Inflammatory macrophage (primary cell): Measurements from ENCODE around the gene DYSF.

Source experiments
- DNase-seq, 2 donors: peaks; one replicate each; pipeline ENCODE4 v3.0.0-alpha.2; 2020 to 2022

The DYSF gene

GRCh38 chr2:71578767-71579342, 125.5 kb downstream of the DYSF start:
- DNase-seq: no peak

DNA sequence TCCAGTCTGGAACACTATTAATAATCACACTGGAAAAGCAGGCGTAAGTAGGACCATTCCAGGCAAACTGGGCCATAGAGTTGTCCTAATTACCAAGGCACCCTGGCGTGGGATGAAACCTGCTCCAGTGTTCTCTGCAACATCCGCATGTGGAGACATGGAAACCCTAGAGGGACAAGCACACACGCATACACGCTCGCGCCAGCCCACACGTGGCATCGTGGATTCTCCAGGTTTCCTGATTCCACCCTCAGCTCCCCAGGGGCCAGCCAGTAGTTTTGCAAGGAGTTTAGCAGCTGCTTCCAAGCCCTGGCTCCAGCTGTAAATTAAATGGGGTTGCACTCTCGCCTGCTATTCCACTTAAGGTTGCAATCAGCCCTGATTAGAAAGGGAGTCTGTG, 127.7 kb downstream of the DYSF start:
- DNase-seq: no peak

DNA sequence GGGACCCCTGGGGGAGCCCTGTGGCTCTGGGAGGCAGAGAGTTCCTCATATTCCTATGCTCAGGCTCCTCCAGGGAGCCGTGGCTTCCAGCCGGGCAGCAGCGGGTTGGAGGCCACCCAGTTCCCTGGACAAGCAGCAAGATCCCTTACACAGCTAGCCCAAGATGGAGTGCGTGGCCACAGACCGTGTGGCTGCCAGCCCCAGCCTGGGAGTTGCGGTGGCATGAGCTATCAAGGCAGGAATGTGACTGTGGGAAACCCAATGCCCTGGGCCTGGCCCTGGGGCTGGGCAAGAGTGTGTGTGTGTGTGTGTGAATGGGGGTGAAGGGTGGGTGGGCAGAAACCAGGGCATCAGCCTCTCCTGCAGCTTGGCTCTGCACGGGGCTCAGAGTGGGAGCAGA, 130.5 kb downstream of the DYSF start:
- DNase-seq: no peak

- DNase-seq: no peak
Observed at GRCh38 chr2:71586471-71586870, 133.1 kb downstream of the DYSF start.

DNA sequence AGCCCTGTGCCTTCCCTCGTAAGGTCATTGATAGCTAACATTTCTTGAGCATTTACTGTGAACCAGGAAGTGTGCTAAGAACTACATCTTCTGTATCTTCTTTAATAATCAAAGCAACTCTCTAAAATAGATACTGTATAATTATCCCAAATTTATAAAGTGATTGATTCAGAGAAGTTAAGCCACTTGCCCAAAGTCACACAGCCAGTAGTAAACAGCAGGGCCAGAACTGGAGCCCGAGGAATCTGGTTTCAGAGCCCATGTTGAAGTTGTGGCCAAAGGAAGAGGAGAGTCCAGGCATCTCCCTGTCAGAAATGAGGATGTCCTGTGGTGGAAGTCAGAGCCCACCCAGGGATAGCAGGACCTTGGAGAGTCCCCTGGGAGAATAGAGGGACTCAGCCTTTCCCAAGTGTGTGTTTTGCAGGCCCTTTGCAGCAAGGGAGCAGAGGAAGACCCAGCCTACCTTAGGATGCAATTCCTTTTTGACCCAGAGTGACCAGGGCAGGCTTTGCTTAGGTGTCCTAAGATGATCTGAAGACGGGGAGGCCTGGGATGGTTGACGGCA, 134.2 kb downstream of the DYSF start:
- DNase-seq: no peak

GRCh38 chr2:71588497-71589170, 135.3 kb downstream of the DYSF start:
- peak; percentile 3 to 53 for DNase-seq

DNA sequence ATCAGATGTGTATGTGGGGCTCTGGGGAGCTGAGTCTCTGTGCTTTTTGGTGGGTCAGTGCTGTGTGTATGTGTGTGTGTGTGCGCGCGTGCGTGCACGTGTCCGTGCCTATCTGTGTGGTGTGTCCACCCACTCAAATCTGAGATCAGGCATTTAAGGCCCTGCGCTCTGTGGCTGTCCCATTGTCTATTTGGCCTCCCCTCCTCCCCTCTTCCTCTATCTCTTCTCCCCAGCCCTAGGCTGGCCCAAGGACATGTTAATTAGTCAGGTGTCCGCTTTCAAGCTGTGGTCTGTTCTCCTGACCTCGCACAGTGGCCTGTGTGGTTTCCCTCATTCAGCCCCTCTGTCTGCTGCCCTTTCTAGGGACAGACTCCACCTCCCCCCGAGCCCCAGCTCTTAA, 136.4 kb downstream of the DYSF start:
- DNase-seq: no peak

DNA sequence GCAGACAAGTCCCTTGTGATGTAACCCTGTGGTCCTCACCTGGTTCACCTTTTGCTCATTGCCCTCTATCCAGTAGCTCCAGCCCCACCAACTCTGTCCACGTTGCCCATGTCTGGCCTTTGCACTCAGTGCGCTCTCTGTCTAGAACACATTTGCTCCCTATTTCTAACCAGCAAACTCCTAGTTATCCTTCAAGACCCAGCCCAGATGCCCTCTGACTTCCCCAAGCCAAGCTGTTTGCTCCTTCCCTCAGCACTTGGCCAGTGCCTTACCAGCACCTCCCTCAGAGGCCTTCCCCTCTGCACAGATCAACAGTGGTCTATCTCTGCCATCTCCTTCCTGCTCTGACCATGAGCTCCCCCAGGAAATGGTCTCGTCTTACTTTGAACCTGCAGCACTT, 137.7 kb downstream of the DYSF start:
- no peak for DNase-seq

GRCh38 chr2:71592181-71592711, 138.9 kb downstream of the DYSF start:
- DNase-seq: no peak

DNA sequence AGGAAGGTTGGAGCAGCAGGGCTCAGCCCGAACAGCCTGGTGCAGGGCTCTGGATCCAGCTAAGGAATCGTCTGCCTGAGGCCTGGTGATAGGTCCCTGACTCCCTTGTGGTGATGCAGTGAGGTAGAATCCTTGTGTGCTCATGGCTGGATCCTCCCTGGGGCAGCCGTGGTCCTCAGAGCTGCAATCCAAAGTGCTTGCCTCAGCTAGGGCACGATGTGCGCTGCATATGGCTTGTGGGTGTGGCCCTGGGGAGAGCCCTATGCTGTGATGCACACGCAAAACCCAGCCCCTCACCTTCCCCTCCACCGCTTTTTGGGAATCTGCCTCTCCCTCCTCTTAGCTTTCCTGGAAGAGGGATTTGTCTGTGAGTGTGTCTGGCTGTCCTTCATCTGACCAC, 142.2 kb downstream of the DYSF start:
- no peak for DNase-seq

- DNase-seq: no peak
Observed at GRCh38 chr2:71596011-71596410, 142.7 kb downstream of the DYSF start.

DNA sequence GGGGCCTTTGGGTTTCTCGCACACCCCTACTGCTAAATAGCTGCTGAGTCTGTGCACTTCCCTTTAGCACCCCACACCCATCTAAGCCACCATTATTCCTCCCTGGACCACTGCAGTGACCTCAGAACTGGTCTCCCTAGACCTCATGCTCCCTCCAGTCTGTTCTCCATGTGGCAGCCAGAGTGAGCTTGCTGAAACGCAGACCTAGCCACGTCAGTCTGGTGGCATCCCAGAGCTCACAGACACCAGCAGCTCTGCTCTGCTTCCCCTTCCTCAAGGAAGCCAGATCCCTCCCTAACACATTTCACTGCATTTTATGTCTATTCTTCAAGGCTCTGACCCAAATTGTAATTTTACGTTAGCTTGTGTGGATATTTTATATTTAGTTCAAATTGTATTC, 144.4 kb downstream of the DYSF start:
- no peak for DNase-seq

DNA sequence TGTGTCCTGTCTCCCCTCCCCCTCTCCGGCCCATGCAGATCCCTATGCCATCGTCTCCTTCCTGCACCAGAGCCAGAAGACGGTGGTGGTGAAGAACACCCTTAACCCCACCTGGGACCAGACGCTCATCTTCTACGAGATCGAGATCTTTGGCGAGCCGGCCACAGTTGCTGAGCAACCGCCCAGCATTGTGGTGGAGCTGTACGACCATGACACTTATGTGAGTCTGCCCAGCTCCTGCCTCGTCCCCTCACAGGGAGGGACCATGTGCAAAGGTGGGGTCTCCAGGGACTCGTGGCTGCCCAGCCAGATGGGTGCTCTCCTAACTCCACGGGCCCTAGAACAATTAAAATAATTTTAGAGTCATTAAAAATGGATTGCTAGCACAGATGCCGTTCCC, 145.2 kb downstream of the DYSF start:
- no peak for DNase-seq

- DNase-seq: no peak
Observed at GRCh38 chr2:71599038-71599437, 145.7 kb downstream of the DYSF start.

GRCh38 chr2:71599646-71600236, 146.4 kb downstream of the DYSF start:
- DNase-seq: no peak

GRCh38 chr2:71600555-71600954, 147.2 kb downstream of the DYSF start:
- no peak for DNase-seq

DNA sequence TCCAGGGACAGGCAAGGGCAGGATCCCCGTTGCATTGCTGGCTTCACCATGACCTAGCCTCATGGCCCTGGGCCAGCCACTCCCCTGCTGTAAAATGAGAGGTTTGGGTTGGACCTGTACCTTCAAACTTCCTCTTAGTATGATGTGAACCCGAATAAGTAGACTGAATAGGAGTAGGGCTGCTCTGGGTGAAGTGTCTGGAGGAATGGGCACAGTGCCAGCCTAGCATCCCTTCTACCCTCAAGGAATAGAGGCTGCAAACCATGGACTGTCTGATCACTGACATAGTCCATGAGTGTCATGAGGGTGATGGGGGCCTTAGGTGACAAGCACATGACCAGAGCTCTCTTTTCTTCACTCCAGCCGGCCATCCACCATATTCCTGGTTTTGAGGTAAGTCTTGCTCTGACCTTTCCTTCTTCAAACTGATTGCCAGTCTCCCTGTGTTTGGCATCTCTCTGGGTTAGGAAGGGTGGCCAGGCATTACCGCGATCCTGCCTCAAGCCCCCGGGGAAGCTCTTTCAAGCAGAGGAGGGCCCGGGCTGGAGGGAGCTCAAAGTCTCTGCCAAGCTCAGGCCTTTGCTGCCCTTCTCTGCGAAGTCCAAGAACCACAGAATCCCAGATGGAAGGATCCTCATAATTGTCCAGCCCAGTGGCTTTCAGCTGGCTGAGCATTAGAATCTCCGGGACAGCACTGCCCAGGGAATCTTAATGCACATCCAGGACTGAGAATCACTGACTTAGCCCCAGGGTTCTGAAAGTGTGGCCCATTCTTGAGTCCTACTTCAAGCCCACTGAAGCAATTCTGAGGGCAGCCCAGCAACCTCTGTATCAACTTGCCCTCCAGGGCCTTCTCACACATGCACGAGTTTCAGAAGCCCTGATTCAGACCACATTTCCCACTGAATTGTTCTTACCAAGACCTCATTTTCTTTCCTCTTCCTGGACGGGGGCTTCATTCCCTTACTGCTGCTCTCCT, 148.1 kb downstream of the DYSF start:
- DNase-seq: no peak

- DNase-seq: no peak
Observed at GRCh38 chr2:71602115-71602495, 148.7 kb downstream of the DYSF start.

GRCh38 chr2:71602581-71602980, 149.2 kb downstream of the DYSF start:
- no peak for DNase-seq

DNA sequence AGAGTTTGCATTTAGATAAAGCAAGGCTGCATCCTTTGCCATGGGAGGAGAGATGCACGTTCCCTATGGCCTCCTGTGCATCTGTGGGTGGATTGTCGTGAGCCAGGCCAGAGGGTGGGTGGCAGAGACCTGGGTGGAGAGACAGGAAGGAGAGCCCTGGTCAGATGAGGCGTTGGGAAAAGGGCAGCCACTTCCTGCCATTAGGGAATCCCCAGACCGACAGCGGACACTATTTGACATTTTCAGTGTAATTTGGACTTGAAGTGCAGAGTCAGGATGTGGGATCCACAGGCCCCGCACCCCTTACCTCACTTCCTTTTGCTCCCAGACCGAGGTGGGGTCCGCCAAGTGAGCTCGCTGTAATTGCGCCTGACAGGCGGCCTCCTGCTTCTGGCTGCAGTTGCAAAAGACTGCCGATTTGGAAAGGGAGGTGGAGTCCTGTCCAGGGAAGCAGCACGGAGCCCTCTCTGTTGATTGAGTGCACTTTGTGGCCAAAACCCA, 150.0 kb downstream of the DYSF start:
- DNase-seq: peak; percentile 6 to 72

GRCh38 chr2:71603851-71604725, 150.7 kb downstream of the DYSF start:
- no peak for DNase-seq
